ENCODE results near the gene TMEM132E. TPM values are rescaled to one million over a fixed set of nuclear protein-coding genes. Genes with fewer than 3 reads are reported as not detected.

The TMEM132E gene
- total RNA-seq, 2 donors from 2014 or later = not detected

GRCh38 chr17:34663714-34664113 is 84.3 kb downstream of the TMEM132E start:
- DNase-seq (peak in 2 of 4 donors; percentile 12 to 28), ATAC-seq (no peak)
- Histone ChIP-seq H3K27ac (no peak overlapping the region), H3K4me3 (no peak overlapping the region), H3K9me3 (no peaks in the 10 kb centered on the region), H3K4me1 (no peaks in the 10 kb centered on the region), H3K27me3 (no peaks in the 10 kb centered on the region), H3K36me3 (replicated peaks in 1 of 2; ENCODE audit: insufficient read depth in 1 of 2, low read depth in 2 of 2) (no peaks in the 10 kb centered on the region)
- TF ChIP-seq CTCF (IDR thresholded peaks at IDR 0.05) = no peak
- no peak for TF ChIP-seq POLR2A (IDR thresholded peaks at IDR 0.05)
- 13 to 40% methylated on average over 1 to 3 of the region's 3 CpGs for WGBS, 2 donors
- intact Hi-C loops (cut with DNase I) = no loop called here

- ATAC-seq (no peak), DNase-seq (no peak)
- no peaks in the 10 kb centered on the region for H3K36me3 ChIP-seq (replicated peaks in 1 of 2; ENCODE audit: insufficient read depth in 1 of 2, low read depth in 2 of 2)
- WGBS, 2 donors = 47 to 55% methylated on average over 12 of the region's 12 CpGs
- no peak overlapping the region for H3K4me3 ChIP-seq
- no peaks in the 10 kb centered on the region for H3K4me1 ChIP-seq
- no peaks in the 10 kb centered on the region for H3K27me3 ChIP-seq
- H3K9me3 ChIP-seq = no peaks in the 10 kb centered on the region
- intact Hi-C loops (cut with DNase I) = no loop called here
- H3K27ac ChIP-seq = no peak overlapping the region
- TF ChIP-seq CTCF (IDR thresholded peaks at IDR 0.05) (no peak), POLR2A (IDR thresholded peaks at IDR 0.05) (no peak)
Measured at GRCh38 chr17:34665150-34665806, 85.9 kb downstream of the TMEM132E start.

GRCh38 chr17:34665819-34666763 is 86.7 kb downstream of the TMEM132E start:
- intact Hi-C loops (cut with DNase I) = no loop called here
- no peaks in the 10 kb centered on the region for H3K27me3 ChIP-seq
- no peak overlapping the region for H3K27ac ChIP-seq
- no peak overlapping the region for H3K4me3 ChIP-seq
- H3K36me3 ChIP-seq (replicated peaks in 1 of 2; ENCODE audit: insufficient read depth in 1 of 2, low read depth in 2 of 2) = no peaks in the 10 kb centered on the region
- no peak for TF ChIP-seq CTCF (IDR thresholded peaks at IDR 0.05)
- no peak for TF ChIP-seq POLR2A (IDR thresholded peaks at IDR 0.05)
- ATAC-seq = no peak
- no peaks in the 10 kb centered on the region for H3K9me3 ChIP-seq
- 40 to 41% methylated on average over 20 to 22 of the region's 22 CpGs for WGBS, 2 donors
- no peaks in the 10 kb centered on the region for H3K4me1 ChIP-seq
- DNase-seq = no peak

- TF ChIP-seq CTCF (IDR thresholded peaks at IDR 0.05) = no peak
- no peaks in the 10 kb centered on the region for H3K9me3 ChIP-seq
- H3K27ac ChIP-seq = no peak overlapping the region
- intact Hi-C loops (cut with DNase I) = no loop called here
- DNase-seq = no peak
- H3K4me3 ChIP-seq = no peak overlapping the region
- no peaks in the 10 kb centered on the region for H3K36me3 ChIP-seq (replicated peaks in 1 of 2; ENCODE audit: insufficient read depth in 1 of 2, low read depth in 2 of 2)
- ATAC-seq = no peak
- no peaks in the 10 kb centered on the region for H3K4me1 ChIP-seq
- H3K27me3 ChIP-seq = no peaks in the 10 kb centered on the region
- WGBS, 2 donors = 56 to 63% methylated on average over 2 of the region's 2 CpGs
Measured at GRCh38 chr17:34667656-34668055, 88.3 kb downstream of the TMEM132E start.
